ENCODE results near the gene RPP25L. TPM values are rescaled to one million over a fixed set of nuclear protein-coding genes. Genes with fewer than 3 reads are reported as not detected.

Gene RPP25L
- polyA plus RNA-seq, 3 donors, result 22.6 to 33.6 (median 25.8) TPM

DNA sequence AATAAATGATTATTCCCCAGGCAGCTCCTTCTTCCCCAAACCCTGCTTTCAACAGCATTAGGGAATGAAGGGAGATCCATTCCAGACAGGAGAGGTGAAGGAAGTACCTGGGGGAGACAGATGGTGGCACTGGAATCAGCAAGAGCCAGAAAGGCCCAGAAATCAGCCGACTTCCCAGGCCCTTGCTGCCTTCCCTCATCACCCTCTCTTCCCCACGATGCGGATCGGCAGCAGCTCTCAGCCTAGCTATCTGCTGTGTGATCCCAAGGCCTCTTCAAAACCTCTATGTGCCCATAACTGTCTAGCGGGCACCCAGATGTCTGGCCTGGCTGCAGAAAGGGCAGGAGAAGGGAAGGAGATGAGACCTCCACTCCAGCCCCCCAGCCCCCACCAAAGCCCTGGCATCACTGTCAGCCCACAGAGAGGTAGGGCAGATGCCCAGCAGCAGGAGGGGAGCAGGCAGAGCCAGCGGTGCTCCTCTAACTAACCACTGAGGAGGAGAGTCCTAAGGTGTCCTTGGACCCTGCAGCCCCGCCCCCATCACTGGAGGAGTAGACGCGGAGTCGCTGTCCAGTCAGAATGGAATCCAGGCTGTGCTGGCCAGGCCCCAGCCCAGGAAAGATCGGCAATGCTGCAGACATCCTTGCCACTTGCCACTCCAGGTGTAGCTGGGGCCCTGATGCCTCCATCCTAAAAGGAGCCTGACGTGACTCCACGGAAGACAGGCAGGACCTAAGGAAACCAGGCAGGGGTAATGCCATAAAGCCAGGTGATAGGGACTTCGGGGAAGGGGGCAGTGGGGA is 35.1 kb downstream of the RPP25L start:
- DNase-seq (ENCODE audit: extremely low read depth in 1 of 11, low read depth in 9 of 11, low spot score in 4 of 11), result no peak

DNA sequence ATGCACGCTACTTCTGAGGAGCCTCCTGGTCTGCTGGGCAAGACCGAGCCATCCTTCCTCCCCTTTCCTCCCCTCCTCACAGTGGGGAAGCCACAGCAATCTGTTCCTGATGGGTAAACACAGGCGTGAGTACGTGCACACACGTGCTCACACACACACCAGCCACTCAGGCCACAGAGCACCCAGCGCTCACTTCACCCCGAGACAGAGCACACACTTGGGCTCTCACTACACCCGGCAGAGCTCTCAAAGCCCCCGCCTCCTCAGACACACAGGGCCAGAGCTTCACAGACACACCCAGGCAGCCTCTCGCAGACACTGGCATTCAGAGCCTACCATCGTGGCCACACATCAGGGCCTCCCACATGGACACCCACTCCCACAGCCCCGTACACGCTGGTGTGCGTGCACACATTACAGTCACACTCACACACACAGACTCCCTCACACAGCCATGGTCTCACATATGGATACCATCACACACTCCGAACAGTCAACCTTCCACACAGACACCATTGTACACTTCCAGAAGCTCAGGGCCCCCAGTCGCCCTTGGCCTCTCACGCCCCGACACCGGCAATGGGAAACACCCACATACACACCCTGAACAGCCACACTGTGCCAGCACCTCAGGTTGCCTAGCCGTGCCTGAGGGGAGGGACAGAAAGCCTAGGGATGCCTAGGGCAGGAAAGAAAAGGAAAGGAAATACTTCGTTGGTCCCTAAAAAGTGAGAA is 35.9 kb downstream of the RPP25L start:
- DNase-seq (ENCODE audit: extremely low read depth in 1 of 11, low read depth in 9 of 11, low spot score in 4 of 11), result no peak

DNA sequence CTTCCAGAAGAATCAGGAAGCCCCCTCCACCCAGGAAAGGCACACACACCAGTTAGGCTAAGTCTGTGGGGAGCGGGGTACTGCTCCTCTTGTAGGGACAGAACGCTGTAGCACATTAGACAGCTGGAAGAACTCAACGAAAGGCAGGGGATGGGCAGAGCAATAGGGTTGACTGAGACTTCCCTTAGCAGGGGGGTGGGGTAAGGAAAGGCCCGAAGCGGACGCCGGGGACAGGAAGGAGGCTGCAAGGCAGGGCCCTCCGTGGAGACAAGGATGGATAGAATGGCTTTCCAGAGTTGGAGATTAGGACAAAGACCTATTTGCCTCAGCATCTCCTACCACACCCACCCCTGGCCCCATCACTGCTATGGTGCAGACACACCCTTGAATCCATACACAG is 36.7 kb downstream of the RPP25L start:
- no peak for DNase-seq (ENCODE audit: extremely low read depth in 1 of 11, low read depth in 9 of 11, low spot score in 4 of 11)

DNA sequence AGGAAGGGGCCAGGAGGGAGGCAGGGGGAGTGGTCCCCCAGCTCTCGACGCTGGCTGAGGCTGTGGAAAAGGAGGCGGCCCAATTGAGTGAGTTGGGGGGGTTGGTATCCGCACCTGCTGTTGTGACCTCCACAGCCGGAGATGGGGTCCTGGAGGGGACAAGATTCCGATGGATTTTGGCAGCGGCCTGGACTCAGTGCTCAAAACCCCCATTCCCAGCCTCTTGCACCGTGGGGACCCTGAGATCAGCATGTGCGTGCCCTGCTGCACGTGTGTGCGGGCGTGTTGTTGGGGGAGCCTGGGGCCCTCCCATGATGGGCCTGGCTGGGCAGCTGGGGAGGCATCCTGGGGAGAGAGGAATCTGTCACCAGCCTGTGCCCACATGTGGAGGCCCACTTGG is 37.3 kb downstream of the RPP25L start:
- DNase-seq (ENCODE audit: extremely low read depth in 1 of 11, low read depth in 9 of 11, low spot score in 4 of 11), result no peak

DNA sequence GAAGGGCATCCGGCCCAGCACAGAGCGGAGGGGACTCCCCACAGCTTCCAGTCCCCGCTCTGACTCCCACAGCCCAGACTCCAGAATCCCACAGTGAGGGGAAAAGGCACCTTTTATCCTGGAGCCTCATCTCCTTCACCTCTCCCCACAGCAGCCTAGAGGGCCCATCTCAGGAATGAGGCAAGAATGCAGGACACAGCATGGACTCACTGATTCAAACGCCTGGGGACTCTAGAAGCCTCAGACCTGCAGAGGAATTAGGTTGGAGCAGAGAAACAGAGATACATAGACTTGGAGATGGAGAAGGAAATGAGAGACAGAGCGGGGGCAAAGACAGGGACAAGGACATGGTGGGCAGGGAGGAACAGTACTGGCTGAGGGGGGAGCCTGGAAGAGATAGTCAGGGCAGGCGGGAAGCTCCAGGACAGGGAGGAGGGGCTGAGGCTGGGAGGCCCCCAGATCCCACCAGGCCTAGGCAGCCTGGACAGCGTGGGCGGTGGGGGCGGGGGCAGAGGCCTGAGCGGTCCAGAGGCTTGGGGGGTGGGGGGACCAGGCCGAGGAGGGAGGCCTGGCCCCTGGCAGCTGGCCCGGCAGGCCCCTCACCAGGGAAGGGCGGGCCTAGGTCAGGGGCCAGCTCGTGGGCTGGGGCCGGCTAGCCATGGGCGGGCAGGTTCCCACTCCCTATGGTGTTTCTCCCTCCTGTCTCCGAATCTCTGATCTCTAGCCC is 38.1 kb downstream of the RPP25L start:
- DNase-seq (ENCODE audit: extremely low read depth in 1 of 11, low read depth in 9 of 11, low spot score in 4 of 11), result no peak

DNA sequence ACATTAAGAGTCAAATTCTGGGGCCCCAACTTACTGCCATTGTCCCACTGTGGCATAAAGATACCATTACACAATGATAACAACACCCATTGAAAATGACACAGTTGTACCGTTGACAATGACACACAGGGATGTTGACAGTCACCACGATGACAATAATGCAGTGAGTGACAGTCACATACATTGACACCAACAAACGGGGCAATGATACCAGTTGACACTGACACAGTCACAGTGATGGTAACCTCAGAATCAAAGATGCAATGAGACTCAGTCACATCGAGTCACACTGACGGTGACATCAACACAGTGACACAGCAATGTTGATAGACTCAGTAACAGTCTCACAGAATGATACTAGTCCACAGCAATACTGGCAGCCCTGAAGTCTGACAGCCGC is 39.3 kb downstream of the RPP25L start:
- DNase-seq (ENCODE audit: extremely low read depth in 1 of 11, low read depth in 9 of 11, low spot score in 4 of 11), result no peak

DNA sequence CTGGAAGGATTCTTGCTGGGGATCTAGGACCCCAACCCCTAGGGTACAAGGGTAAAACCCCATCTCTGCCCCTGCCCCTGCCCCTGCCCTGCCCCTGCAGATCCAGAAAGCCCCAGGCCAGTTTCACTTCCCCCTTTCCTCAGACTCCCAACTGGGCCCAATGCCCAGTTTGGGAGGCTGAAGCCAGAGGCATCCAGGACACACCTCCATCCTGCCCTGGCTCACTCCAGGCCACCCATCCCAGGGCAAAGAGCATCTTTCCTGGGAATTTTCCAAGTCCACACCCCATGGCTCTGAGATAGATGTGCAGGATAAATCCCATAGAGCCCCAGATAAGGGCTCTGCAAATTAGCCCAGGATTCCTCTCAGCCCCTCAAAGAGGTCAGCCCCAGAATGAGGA is 39.8 kb downstream of the RPP25L start:
- no peak for DNase-seq (ENCODE audit: extremely low read depth in 1 of 11, low read depth in 9 of 11, low spot score in 4 of 11)

DNA sequence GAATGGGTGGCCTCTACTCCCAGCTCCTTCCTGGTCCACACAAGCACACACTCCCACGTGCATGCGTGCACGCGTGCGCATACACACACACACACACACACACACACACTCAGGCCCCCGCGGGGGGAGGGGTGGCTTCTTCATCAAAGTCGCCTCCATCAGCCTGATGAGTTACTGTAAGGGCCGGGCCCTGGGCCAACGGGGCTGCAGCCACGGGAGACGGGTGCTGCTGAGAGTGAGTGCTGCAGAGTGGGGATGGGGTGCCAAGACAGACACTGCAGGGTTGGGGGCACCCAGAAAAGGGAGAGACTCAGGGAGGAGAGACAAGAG is 40.5 kb downstream of the RPP25L start:
- no peak for DNase-seq (ENCODE audit: extremely low read depth in 1 of 11, low read depth in 9 of 11, low spot score in 4 of 11)

DNA sequence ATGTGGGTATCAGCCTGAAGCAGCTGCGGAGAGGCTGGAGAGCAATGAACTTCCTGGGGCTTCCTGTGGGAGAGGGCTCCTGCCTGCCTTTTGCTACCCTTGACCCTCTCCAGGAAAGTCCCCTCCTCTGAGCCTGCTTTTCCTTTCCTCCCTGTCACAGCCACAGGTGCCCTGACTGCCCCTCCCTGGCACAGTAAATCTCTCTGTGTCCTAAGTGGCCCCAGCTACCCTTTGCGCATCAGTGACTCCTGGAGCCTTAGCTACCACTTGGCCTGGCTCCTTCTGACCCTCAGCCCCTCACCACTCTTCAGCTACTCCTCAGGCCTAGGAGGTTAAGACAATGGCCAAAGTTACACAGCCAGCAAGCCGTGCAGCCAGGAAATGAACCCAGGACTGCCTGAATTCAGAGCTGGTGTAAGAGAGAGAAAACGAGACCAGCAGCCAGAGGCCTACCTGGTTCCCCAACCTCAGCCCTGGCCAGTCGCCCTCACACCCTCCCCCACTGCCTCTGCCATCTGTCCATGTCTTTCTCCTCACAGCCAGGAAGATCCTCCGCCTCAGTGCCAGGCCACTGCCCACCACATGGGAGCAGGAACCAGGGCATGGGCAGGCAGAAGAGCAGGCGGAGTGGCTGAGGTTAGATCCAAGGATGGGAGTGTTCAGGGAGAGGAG is 41.0 kb downstream of the RPP25L start:
- no peak for DNase-seq (ENCODE audit: extremely low read depth in 1 of 11, low read depth in 9 of 11, low spot score in 4 of 11)

DNA sequence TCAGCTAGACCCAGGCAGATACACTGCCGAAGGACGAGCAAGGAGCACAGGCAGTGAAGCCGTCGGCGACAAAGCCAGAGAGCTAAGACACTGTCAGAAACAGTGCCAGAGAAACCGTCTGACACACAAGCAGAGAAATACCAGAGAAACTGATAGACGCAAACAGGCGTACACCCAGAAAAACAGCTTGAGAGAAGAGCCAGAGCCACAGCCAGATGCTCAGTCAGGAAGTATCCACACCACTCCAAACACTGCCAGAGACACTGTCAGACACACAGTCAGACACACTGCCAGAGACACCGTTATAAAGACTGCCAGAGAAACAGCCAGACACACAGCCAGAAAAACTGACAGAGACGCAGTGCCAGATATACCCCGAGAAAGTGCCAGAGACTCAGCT is 41.5 kb downstream of the RPP25L start:
- DNase-seq (ENCODE audit: extremely low read depth in 1 of 11, low read depth in 9 of 11, low spot score in 4 of 11), result no peak

DNA sequence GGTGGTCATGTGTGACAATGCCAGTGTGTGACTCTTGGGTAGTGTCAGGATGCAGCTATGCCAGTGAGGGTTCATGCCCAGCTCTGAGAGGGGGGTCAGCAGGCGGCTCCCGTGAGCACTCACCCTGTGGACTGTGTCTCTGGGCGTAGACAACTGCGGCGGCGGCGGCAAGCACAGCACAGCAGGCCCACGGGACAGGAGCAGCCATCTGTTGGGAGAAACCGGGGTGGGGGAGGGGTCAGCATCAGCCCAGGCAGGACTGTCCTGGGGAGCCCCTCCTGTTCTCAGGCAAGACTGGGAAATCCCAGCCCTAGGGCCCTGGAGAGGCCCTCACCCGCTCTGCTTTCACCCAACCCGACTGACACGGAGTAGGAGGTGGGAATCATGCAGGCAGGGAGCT is 43.1 kb downstream of the RPP25L start:
- no peak for DNase-seq (ENCODE audit: extremely low read depth in 1 of 11, low read depth in 9 of 11, low spot score in 4 of 11)

DNA sequence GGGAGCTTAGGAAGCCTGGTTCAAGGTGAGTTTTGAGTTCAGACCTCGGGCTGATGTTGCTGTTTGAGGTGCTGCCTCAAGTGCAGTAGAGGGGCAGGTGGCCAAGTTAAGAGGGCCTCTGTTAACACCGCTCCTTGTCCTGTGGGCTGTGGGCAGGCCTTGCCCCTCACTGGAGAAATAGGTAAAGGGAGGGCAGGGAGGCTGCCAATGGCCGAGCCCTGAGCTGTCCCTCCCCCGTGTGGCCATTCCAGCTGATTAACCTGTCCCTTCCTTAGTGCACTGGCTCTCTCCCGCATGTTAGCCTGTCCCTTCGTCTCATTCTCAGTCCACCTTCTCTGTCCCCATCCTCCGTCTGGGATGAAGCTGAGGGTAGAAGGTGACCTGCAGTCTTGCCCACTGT is 43.8 kb downstream of the RPP25L start:
- no peak for DNase-seq (ENCODE audit: extremely low read depth in 1 of 11, low read depth in 9 of 11, low spot score in 4 of 11)

DNA sequence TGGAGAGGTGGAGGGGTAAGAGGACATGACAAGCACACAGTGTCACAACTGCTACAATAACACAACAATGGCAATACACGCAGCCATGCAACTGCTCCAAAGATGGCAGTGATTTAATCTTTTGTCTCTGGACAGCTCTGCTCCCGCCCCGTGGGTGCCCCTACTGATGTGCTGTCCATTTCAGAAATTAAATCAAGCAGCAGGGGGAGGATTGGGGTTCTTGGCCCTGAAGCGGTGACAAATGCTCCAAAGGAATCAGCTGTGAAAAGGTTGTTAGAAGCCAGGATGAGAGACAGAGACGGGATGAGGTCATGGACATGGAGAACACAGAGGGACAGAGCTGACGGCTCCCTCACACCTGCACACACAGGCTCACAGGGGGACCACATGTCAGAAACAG is 44.9 kb downstream of the RPP25L start:
- no peak for DNase-seq (ENCODE audit: extremely low read depth in 1 of 11, low read depth in 9 of 11, low spot score in 4 of 11)

DNA sequence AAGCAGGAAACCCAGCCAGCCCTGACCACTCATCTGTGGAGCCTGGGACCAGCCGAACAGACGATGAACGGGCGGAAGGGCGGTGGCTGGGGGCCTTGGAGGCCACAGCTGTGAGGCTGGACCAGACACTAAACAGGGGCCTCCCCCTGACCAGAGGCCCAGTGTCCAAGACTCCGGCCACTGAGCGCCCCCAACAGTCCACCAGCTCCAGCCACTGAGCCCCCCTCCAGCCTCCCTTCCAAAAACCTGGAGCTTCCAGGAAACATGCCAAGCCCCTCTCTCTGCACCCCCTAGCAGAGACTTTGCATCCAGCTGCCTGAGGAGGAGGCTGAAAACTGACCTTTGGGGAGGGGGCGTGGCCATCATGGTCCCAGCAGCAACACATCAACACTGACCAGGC is 45.6 kb downstream of the RPP25L start:
- no peak for DNase-seq (ENCODE audit: extremely low read depth in 1 of 11, low read depth in 9 of 11, low spot score in 4 of 11)

DNA sequence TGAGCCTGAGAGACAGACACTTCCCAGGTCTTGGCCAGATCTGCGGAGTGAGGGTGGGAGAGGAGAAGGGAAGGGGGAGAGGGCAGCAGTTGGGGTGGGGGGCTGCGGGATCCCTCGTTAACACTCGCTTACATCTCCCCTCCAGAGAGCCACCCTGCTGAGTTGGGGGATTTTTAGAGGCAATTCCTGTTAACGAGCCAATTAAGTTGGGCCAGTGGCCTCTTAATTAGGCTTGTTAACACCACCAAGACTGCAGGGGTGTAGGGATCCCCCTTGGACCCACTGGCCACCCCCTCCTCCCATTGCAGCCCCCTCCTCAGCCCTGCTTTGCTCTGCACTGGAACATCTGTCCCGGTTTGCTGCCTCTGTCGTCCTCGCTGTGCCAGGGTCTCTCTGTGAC is 46.0 kb downstream of the RPP25L start:
- no peak for DNase-seq (ENCODE audit: extremely low read depth in 1 of 11, low read depth in 9 of 11, low spot score in 4 of 11)

DNA sequence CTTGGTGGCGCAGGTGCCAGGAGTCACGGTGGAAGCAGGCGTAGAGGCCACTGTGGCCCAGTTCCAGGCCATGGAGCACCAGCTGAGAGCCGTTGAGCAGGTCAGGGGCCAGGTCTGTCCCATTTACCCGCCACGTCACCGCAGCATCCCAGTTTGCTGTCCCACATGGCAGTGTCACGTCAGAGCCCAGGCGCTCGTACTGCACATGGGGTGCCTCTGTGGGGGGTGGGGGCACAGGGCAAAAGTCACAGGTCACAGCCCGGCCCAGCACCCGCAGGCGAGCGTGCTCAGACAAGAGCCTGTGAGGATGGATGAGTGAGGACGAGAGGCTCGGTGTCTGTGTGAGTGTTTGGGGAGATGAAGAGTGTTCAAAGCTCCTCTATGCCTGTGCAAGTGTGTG is 47.3 kb downstream of the RPP25L start:
- no peak for DNase-seq (ENCODE audit: extremely low read depth in 1 of 11, low read depth in 9 of 11, low spot score in 4 of 11)

DNA sequence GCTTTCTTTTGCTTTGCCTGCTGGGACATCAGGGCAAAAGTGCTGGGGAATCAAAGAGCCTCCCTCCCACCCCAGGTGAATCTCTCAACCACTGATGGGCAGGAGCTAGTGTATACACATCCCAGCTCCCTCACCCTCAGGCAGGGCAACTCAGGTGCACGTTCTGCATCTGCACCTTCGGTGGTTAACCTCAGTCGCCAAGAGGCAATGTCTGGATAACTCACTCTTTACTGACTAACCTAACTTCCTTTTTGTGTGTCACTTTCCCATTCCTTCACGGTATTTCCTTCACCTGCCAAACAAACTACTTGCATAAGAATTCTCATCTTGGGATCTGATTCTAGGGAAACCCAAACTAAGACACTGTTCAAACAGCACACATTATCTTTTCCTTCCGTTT is 48.6 kb downstream of the RPP25L start:
- DNase-seq (ENCODE audit: extremely low read depth in 1 of 11, low read depth in 9 of 11, low spot score in 4 of 11), result no peak

DNA sequence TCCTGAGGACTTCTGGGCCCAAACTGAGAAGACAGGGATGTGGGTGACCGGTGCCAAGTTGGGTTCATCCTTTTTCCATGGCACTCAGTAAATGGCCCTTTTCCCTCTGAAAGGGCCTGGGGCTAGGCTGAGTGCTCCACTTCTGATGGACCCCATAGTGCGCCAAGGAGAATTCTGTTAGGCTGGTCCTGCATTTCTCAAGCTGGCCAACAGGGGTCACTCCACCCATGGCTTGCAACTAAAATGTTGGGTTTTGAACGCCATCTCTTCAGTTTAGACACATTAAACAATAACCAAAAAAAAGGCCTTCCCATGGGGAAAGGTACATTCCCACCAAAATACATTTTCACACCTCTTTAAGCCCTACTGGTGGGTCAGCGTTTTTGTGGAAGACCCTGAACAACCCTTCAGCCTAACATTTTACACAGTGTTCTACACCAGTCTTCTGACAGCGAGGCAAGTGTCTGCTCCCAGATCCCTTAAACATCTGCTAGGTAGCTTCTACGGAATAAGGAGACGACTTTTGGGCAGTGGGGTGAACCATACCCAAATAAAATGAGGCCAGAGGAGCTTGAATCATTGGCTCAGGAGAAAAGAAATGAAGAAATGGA is 49.7 kb downstream of the RPP25L start:
- no peak for DNase-seq (ENCODE audit: extremely low read depth in 1 of 11, low read depth in 9 of 11, low spot score in 4 of 11)

DNA sequence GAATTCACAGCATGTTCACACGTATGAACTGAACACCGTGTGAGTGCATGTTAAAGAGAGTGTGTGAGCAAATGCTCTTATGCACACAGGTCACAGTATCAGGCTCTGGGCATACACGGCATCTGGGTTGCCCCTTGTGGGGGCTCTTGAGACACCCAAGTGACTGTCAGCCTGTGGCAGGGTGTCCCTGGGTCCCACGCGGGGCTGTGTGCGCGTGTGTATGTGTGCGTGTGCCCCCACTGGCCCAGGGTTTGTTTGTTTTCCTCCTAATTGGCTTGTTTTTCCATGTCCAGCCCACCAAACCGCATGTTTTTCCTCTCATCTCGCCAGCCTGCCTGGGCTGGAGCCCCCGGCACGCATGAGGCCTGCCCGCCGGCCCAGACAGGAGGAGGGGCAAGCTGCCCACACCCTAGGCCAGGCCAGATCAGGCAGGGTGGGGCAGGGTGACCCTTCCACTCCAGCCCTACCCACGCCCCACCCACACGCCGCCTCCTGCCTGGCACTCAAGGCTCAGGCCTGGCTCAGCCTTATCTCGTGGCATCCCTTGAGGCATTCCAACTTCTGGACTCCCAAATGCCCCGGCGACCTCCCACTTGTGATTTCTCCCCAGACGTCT is 51.2 kb downstream of the RPP25L start:
- no peak for DNase-seq (ENCODE audit: extremely low read depth in 1 of 11, low read depth in 9 of 11, low spot score in 4 of 11)

Measured in renal cortex interstitium (tissue), 11 donors.